Measurements from ENCODE around the gene LPAR4.

DNA sequence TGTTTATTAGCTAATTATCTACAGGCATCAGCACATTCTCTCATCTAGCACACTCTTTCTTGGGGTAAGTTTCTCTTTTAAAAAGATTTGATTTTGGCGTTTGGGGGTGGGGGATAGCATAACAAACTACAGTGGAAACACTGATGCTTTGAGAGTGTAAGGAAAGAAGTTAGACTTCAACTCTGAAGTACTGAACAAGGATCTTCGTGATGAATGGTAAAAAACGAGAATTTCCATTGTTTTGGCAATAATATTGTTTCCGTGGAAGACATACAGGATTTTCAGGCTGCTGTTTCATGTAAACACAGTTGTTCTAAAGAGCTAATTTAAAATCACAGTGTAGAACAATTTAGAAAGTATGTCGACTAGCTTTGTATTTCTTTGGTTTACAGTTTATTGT, 451 bp downstream of the LPAR4 start:
- no peak for TF ChIP-seq GATA2 (IDR thresholded peaks at IDR 0.05; ENCODE audit: low read depth, low read length)
- TF ChIP-seq GATA3 (IDR thresholded peaks at IDR 0.05; ENCODE audit: low read depth, low read length), result no peak
